ENCODE data around the gene NBEA. TPM values are rescaled to one million over a fixed set of nuclear protein-coding genes. Genes with fewer than 3 reads are reported as not detected.
A peak's percentile ranks its signal among the peaks of the same experiment; 100 is the strongest.

NBEA gene
- total RNA-seq, 1 donor from 2014 or later = 16.3 TPM

DNA sequence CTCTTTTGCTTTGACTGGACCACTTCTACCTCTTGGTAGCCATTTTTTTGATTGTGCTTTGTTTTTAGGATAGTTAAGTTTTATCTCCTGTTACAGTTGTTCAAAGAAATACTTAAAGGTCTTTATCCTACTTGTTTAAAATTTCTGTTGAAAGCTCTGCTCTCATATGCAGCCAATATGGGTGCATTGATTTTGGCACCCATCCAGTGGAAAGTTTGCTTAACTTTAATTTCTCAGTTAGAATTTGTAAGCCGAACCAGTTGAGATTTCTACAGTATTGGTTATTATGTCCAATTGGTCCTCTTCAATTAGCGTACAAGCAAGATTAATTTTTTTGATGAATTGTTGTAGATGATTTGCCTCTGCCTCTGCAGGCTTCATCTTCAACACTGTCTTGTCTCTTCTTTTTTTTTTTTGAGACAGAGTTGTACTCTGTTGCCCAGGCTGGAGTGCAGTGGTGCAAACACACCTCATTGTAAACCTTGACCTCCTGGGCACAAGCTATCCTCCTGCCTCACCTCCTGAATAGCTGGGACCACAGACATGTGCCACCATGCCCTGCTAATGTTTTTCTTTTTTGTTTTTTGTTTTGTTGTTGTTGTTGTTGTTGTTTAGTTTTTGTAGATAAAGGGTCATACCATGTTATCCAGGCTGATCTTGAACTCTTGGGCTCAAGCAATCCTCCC, 469.1 kb downstream of the NBEA start:
- ATAC-seq (no peak), DNase-seq (ENCODE audit: low spot score) (no peak)
- intact Hi-C loops (cut with DNase I) = no loop called here

DNA sequence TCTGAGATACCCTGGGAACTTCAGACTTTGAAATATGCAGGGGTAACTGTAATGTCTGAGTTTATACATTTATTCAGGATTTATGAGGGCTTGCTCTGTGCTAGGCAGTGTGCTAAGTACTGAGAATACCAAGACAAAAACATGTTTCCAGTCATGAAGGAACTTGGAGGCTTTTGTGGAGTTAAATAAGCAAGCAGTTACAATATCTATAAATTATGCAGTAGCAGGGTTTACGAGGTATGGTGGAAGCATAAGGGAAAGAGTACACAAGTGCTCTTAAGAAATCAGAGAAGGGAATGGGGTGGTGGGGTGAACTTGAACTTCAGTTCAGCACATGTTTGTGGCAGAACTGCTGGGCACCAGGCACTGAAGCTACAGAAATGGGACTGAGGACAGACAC, 506.4 kb downstream of the NBEA start:
- ATAC-seq (no peak), DNase-seq (ENCODE audit: low spot score) (no peak)
- intact Hi-C loops (cut with DNase I) = no loop called here

DNA sequence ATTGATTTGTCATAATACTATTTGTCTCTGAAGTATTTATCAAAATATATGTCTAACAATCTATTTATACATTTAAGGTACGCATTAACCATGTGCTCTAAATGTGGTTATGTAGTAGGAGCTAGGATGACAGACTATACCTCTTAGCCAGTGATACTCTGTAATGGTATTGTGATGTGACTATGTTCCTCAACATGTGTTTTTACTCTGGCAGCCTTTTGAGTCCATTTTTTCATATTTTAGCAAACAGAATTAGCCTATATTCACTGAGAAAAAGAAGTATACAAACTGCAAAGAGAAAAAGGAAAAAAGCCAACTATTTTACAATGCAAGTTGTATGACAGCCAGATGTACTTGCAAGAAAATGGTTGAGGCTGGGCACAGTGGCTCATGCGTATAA, 507.8 kb downstream of the NBEA start:
- intact Hi-C loops (cut with DNase I) = no loop called here
- ATAC-seq = no peak

DNA sequence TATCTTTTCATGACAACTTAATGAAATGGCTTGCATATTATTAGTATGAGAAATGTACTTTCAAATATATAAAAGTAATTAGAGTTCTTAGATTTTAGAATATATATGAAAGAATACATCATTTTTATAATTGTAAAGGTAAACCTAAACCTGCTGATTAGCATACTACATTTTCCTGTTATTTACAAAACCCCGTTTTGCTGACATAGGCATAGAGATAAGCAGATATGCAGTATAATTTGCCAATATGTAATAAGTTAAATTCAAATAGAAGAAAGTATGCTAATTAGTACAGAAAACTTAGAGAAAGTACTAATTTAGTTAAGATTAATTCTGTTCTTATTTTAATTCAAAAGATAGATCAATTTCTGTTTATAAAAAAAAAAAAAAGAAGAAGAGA, 513.0 kb downstream of the NBEA start:
- intact Hi-C loops (cut with DNase I) = no loop called here
- DNase-seq (ENCODE audit: low spot score) (no peak), ATAC-seq (no peak)

More for the DNA sequence above, 507.8 kb downstream of the NBEA start:
- DNase-seq (ENCODE audit: low spot score) = no peak

DNA sequence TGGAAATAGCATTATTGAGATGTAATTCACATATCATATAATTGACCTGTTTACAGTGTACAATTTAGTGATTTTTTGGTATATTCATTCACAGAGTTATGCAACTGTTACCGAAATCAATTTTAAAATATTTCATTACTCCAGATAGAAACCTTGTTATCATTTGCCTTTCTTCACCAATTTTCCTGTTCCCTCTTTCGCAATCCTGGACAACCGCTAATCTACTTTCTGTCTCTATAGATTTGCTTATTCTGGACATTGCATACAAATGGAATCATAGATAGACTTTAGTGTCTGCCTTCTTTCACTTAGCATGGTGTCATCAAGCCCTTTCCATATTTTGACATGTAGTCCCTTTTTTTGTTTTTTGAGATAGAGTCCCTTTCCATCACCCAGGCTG, 515.2 kb downstream of the NBEA start:
- DNase-seq (ENCODE audit: low spot score) = no peak
- ATAC-seq = no peak
- intact Hi-C loops (cut with DNase I) = no loop called here

DNA sequence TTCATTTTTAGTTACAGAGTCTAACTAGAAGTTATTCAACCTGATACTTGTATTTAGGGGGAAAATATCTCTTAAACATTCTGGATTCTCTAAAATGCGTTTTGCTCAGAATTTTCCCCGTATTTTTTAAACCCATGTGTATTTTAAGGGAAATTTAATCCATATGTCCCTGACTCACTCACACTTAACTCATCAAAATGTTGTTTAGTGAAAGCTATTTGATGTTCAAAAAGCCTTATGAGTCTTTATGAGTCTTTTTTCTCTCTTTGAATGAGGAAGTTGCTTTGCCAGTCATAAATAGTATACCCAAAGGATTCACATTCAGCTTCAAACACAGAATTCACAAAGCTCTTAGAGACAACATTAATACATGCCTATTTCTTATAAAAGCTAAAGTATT, 518.0 kb downstream of the NBEA start:
- ATAC-seq (no peak), DNase-seq (ENCODE audit: low spot score) (no peak)
- intact Hi-C loops (cut with DNase I) = no loop called here

DNA sequence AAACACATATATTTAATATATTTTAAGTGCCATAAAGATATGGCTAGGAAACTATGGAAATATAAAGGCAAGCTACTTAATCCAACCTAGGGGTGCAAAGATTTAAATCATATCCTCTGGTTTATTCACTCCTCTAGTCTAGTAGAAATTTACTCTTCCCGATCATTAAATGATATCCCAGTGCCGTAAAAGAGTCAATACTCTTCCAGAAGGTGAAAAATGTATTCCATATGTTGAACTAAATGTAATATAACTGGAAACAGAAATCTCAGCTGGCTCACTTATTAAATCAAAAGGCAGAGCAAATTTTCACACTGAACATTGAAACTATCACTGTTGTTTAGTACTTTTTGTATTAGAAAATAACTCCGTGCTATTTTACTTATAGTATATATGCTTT, 523.3 kb downstream of the NBEA start:
- no peak for DNase-seq (ENCODE audit: low spot score)
- intact Hi-C loops (cut with DNase I) = no loop called here
- ATAC-seq = no peak

DNA sequence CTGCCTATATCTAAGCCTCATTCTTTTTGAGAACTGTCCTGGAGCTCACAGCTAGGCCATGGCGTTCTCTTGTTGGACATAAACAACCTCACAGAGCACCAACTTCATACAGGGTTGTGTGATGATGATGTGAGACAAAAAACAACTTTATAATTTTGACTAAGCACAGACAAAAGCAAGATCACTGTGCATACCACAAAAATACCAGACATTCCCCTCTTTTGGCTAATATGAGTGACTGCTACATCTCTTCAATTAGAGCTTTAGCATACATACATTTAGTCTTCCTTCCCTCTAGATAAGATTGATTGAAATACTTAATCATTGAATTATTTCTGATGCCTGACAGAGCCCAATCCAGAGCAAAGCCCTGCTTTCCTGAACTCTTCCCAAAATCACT, 526.1 kb downstream of the NBEA start:
- ATAC-seq (no peak), DNase-seq (ENCODE audit: low spot score) (no peak)
- intact Hi-C loops (cut with DNase I) = no loop called here

DNA sequence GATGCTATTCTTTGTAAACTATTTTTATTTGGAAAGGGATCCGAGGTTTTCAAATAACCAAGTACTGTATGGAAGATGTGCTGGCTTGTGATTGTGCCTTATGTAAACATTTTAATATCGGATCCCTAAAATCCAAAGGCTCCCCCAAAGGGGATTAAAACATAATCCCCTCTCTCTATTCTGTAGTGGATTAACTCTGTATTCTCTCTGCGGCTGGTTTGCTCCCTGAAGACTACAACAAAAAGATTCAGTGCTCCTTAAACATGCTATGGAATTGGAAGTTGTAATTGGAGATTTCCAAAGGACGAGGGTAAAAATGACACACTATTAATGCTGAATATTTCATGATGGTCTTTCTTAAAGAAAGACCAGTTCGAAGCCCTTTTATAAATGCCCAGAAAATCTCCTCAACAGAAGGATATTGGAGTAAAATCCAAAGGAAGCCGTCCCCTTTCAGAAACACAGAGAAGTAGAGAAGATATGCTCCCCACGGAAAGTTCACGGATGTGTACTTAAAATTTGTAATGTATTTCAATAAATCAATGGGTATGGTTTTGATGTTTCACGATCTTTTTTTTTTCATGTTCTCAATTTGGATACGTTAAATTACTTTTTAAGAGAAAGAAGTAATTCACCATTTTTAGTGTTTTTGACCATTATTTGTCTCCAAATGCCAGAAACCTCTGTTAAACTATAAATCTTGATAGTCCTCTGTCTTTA, 527.9 kb downstream of the NBEA start:
- no peak for ATAC-seq
- DNase-seq (ENCODE audit: low spot score) = no peak
- intact Hi-C loops (cut with DNase I) = no loop called here

DNA sequence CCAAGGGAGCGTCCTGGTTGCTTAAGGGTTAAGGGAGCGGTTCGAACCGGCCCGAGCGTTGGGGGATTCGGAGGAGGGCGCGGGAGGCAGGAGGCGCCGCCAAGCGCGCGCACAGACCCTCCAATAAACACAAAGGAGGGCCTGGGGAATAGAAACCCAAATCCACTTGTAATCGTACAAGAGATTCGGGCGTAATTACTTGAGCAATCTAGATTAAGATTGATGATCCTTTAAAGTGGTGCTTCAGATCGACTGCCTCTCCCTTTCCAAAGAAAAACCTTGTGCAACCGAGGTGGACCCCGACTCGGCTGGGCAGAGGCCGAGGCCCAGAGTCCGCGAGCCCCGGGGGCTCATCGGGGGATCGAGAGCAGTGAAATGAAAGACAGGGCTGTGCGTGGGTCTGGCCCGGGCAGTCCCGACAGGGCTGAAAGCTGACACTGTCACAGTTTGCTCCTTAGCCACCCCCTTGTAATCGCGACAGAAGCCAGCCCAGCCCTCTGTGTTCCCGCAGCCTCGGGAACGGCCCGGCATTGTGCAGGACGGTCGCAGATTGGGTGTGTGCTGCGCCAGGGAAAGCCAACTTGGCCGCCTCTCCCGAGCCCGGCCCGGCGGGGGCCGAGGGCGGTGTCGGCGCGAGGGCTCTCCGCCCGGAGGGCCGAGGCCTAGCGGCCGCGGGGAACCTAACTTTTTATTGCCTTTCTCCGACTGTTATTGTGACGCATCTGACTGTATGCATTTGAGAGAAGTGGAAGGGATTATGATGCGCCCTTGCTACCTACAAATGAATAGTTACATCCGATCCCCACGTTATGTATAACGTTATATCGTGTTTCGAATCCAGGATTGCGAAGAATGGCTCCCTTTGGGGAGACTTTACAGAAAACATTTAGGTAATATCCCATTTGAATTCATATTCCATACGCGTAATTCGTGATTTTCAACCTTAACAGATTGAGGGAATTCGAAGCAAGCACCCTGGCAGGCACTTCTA, 528.9 kb downstream of the NBEA start:
- ATAC-seq = peak; percentile 83
- intact Hi-C loops (cut with DNase I) = no loop called here
- peak; percentile 65 for DNase-seq (ENCODE audit: low spot score)

DNA sequence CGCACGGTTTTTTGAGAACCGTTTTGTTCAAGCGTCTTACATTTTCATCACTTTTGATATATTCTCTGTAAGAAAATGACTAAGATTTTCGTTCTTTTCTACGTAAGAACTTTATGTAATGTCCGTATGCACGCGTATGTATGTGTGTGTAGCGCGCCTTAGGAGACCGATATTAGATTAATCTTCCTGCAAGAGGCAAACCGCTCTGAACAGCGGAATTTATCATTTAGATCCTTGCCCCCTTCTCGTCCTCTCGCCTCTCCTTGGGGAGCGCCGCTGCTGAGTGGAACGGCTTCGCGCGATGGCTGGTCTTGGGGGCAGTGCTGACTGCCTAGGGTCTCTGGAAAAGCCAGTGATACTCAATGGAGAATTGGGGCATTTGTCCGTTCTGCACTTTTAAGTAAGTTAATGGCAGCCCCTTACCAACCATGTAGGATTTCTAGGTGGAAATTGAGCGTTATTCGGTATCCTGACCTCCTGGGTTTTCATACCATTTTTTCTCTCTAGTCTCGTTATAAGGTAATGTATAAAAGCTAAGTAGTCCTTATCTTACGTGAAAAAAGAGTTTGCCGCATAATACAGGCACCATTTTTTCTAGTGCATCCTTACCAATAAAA, 529.7 kb downstream of the NBEA start:
- ATAC-seq (no peak), DNase-seq (ENCODE audit: low spot score) (no peak)
- intact Hi-C loops (cut with DNase I) = no loop called here

DNA sequence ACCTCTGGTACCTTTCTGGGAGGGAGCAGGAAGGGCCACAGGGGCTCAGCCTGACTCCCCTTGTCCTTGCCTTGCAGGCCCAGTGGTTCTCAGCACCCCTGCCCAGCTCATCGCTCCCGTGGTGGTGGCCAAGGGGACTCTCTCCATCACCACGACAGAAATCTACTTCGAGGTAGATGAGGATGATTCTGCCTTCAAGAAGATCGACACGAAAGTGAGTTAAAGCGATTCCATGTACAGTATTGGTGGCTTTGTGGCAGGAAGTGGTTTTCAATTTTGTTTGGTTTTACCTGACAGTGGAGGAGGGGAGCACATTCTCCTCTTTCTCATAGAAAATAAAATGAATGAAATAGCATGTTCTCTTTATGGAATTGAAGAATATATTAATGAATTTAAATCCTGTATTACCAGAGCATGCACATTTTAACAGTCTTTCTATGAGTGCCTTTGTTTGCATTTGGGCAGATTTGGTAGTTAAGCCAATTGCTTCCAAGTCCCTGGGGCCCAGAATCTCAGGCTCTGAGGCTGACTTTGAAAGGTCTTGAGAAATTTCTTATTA, 530.3 kb downstream of the NBEA start:
- intact Hi-C loops (cut with DNase I) = no loop called here
- DNase-seq (ENCODE audit: low spot score) (no peak), ATAC-seq (no peak)

DNA sequence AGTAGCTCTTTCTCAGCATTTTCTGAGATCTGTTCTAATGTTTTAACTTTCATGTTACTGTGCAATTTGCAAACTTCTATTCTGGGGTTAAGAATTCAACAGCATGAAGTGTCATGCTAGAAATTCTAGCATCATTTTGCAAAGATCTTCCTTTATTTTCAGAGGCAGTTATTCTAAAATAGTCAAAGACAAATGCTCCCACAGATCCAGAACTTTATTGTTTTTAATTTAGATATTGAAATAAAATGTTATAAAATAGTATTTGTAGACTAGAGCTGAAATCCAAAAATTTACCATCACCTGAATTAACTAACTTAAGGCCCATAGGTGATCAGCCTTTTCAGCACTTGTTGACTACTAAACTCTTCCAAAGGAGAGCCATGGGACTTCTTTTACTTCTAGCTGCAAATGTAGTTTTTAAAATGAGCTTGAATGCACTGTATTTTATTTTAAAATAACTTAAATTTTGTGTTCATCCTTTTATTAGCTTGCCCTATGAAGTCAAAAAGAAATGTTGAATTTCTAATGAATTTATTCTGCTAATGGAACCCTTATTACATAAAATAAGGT, 531.2 kb downstream of the NBEA start:
- DNase-seq (ENCODE audit: low spot score) (no peak), ATAC-seq (no peak)
- intact Hi-C loops (cut with DNase I) = no loop called here

DNA sequence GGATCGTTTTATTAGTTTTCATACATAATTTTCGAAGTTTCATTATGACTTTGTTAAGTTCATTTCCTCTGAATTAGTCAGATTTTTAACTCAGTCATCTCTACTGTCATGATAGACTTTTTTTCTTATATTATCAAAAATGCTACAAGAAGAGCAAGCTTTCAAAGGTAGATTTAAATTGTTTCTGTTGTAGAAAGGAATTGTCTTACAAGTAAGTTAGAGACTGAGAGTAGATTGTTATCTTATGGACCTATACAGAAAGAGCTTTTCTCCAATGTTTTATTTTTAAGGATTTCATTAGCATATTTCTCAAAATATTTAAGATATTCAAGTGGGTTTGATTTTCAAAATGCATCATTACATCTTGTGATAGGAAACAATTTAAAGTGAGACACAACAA, 531.7 kb downstream of the NBEA start:
- ATAC-seq = no peak
- no peak for DNase-seq (ENCODE audit: low spot score)
- intact Hi-C loops (cut with DNase I) = no loop called here

DNA sequence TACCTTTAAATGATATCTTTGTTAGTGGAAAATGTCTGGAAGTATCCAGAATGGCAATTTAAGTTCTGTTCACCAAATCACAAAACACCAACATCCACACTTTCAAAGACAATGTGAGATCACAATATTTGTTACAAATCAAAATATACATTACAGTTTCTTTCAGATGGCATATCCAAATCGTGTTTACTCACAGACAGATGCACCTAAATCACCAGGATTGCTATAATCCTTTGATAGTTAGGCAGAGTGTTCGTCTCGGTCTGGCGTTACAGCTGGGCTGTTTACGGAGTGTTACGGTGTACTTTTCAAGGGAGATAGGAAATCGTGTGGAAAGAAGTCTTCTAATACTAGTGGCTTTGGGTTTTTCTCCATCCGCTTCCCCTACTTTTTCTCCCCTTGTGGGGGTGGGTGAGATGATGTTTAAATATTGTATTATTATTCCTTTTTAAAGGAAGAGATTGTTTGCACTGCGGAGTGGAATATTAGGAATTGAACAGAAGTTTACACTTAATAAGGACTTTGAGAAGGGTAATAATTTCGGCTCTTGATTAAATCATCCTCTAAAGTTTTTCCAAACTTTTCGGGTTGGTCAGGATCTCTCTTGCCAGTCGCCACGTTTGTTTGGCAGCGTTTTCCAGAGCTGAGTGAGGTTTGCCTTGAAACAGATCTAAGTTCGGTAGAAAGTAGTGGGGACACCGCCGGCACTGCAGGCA, 532.6 kb downstream of the NBEA start:
- peak; percentile 44 for ATAC-seq
- no peak for DNase-seq (ENCODE audit: low spot score)
- intact Hi-C loops (cut with DNase I) = no loop called here

DNA sequence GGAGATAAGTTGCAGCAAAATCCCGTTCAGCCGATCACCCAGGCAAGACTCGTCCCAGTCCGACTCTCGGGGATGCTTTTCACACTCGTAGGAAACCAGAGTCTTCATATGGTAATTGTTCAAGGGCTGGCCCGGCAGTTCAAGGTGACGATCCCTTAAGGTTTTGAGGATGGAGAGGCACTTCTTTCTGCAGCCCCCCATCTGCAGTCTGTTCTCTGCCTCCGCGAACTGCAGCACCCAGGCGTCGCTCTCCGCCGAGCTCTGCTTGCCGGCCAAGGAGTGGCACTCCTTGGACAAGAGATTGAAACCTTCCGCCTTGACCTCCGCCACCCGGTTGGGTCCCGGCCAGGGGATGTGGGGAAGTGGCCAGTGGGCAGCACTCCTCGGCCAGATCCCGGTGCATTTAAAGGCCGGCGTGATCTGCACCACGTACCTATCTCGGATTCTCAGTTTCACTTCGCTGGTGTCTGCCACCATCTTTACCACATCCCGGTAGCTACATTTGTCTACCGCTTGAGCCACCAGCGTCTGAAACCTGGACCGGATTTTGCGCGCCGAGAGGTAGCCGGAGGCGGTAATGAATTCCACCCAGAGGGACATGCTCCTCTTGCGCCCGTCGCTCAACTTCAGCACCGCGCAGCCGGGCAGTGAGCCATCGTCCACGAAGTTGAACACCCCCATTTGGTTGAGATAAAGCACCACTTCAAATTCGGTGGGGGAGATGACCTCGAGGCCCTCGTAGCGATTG, 533.3 kb downstream of the NBEA start:
- intact Hi-C loops (cut with DNase I) = no loop called here
- ATAC-seq (peak; percentile 70), DNase-seq (ENCODE audit: low spot score) (peak; percentile 74)

All from sciatic nerve (tissue), 2 donors.